Stimulated activated CD8-positive, alpha-beta memory T cell treated with anti-CD3 and anti-CD28 coated beads, Interleukin-12 subunit alpha, Interleukin-12 subunit beta, amount 100 ng/mL, for 24 hours (primary cell): ENCODE measurements around the gene GKN2.

ENCODE experiments used
- DNase-seq: peaks from one replicate; pipeline ENCODE4 v3.0.0-alpha.2; 2020; ENCODE audit errors: extremely low read depth

Gene GKN2, protein sequence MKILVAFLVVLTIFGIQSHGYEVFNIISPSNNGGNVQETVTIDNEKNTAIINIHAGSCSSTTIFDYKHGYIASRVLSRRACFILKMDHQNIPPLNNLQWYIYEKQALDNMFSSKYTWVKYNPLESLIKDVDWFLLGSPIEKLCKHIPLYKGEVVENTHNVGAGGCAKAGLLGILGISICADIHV

DNA sequence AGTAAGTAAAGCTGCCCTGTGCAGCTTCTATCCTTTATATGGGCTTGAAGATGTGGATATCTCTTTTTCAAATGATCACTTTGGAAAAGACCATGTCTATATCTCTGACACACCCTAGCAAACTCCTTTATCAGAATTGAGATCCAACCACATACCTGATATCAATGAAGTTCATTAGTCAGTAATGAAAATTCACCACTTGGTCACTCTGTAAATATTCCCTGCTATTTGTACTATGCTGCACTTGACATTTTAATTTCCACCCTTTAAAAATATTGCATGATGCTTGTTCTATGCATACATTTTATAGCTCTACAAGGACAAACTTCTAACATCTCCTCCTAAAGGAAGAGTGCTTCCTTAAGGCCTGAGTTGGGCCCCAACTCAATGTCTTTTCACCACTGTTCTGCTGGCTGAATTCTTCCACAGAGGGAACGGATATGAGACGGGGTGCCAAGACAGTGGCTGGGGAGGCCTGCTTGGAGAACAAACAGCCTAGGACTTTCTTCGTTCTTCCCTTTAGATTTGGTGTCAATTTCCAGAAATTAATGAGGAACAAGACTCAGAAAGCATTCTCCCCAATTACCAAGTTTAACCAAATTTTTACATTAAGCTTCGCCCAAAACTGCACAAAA, at the start of gene GKN2:
GKN2 (minus strand) TSS at position 7 of the 635 bp plus-strand sequence. CDS start 32 bp downstream, outside the sequence.
- DNase-seq = no peak

DNA sequence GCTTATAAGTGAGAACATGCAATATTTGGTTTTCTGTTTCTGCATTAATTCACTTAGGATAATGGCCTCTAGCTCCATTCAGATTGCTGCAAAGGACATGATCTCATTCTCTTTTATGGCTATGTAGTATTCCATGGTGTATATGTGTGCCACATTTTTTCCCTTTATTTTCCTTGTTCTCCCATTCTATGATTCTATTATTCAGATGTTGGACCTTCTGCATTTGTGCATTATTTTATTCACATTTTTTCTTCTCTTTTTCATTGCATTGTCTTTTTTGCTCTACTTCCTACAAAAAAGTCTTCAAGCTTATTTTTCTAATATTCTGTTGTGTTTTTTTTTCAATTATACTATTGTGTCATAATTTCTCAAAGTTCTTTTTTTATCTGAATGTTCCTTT, 49.2 kb upstream of the GKN2 start:
- DNase-seq = no peak

DNA sequence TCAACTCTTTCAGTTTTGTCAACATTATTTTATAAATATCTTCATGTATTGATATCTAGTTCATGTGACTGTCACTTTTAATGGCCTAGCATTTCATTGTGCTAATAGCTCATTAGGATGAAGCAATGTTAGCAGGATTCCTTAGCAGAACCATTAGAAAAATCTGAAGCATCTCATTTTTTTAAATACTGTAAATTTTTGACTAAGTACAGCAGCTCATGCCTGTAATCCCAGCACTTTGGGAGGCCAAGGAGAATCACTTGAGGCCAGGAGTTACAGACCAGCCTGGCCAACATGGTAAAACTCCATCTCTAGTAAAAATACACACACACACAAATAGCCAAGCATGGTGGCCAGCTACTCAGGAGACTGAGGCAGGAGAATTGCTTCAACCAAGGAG, 44.7 kb upstream of the GKN2 start:
- no peak for DNase-seq

DNA sequence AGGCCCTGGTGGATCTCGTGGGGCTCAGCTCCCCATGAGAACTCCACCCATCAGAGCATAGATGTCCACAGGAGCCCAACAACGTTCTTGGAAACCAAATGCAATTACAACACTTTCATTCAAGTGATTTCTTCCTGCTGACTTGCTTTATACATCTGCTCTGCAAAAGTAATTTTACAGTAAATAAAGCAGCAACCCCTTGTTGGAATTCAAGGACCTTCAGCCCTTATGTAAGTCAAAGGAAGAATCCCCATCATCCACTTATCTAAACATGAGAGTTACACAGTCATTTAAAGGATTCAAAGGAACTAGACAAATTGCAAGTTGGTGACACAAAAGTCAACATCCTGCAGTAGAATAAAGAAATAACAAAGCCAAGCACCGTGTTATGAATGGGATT, 43.2 kb upstream of the GKN2 start:
- no peak for DNase-seq

DNA sequence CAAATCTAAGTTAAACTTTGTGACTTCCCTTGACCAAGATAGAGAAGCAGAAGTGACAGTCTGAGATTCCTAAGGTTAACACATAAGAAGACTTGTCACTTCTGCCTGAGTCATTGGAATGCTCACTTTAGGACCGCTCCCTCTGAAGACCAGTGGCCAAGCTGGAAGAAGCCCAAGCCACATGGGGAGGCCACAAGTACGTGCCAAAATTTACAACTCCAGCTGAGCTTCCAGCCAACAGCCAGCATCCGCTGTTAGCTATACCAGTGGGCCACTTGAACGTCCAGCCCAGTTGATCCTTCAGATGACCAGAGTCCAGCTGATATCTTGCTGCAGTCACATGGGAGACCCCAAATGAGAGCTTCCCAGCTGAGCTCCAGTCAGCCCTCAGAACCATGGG, 42.2 kb upstream of the GKN2 start:
- no peak for DNase-seq

DNA sequence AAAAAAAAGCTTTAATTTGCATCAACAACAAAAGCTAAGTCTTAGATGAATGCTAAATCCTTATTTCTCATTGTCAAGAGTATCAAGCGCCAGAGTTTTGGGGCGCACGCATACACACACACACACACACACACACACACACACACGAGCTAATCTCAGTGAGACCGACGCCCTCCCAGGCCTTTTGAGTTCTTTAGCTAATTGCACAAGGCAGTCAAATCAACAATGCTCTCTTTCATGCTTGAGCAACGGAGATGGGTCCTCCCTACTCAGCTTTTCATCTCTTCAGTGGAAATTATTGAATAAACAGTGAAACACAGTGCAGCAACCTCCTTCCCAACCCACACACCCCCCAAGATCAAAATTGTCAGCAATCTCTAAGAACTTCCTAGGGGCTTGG, 41.0 kb upstream of the GKN2 start:
- no peak for DNase-seq

DNA sequence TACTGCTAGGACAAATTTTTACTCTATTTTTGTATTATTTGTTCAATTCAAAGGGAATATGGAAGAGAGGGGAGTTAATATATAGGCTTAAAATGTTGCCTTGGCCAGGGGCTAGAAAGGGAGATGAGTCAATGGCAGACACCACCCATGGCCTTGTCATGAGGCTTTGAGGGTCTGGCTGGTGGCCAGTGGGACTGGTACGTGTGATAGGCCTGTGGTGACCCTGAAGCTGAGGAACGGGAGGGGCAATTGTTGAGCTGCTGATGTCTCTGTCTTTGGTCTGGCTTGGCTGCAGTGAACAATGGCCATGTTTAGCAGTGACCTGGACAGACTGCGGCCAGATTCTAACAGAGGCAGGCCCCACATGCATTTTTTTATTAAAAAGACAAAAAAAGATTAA, 40.2 kb upstream of the GKN2 start:
- DNase-seq = no peak

DNA sequence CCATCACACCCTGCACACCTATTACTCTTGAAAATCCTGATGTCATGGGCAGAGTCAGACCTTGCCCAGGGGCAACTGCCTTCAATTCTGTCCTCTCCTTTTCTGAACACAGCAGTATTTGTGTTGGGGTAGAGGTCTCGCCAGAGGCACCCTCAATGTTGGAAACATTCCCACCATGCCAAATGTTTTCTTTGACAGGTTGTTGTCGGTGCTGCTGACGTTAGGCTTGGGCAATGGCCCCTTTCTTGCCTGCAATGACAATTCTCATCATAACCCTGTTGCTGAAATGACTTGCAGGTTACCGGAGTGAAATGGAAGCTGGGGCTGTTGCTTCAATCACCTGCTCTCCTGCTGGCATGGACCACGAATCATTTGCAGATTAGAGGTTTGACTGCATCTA, 39.6 kb upstream of the GKN2 start:
- DNase-seq = no peak

DNA sequence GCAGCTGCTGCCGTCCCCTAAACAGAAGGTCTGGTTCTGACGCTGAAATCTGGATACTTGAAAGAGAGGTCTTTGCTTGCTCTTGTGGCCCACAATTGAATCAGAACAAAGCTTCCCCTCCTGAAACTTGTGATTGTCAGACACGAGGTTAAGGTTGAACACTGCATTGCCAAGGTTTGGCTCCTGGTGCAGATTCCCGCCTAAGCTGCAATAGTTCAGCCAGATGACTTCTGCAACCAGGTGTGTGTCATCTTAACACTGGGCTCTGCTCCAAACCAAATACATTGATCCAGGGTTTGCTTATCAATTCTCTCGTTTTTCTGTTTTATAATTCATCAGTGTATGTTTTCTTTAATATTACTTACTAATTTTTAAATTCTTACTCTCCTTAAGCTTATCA, 36.3 kb upstream of the GKN2 start:
- no peak for DNase-seq

DNA sequence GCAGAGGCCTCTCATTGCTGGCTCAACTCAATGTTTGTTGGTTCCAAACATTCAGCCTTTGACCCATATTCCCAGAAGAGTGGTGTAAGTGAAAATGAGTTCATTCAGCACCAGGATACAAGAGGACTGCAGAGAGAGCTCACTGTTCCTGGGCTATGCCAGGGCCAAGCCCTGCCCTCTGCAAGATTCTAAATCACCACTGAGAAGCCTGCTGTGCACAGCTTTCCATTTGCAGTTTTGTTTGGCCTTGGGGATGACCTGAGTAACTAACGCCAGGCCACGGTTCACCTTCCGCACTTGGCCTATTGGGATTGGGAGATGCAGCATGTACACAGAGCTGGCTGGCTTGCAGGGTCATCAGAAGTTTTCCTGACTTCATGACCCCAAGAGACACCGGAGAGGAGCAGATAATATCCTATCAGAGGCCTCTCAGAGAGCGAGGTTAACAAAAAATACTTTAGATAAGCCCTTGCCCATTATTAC, 34.4 kb upstream of the GKN2 start:
- DNase-seq = no peak

DNA sequence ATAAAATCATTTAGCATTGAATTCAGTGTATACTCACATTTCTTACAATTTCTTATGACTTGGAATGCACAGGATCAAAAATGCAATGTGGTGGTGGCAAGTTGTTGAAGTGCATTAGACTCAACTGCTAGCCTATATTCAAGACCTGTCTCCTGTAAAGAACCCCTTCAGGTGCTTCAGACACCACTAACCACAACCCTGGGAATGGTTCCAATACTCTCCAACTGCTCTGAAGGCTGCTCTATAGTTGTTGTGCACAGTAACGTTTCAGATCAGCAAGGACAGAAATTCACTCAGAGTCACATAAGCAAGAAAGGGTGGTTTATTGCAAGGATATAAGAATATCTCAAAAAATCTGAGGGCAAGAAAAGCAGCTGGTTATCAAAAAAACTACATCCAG, 28.3 kb upstream of the GKN2 start:
- no peak for DNase-seq

DNA sequence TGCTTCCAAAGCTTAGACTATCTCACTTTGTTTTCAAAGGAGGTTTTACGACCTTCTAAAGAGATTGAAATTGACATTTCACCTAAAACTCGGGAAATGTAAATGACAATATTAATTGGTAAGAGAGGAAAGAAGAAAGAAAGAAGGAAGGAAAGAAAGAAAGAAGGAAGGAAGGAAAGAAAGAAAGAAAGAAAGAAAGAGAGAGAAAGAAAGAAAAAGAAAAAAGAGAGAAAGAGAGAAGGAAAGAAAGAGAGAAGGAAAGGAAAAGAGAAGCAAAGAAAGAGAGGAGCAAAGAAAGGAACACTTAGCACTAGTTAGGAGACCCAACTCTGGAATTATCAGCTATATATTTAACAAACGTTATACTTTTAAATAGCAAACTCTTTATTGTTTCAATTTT, 25.4 kb upstream of the GKN2 start:
- no peak for DNase-seq

DNA sequence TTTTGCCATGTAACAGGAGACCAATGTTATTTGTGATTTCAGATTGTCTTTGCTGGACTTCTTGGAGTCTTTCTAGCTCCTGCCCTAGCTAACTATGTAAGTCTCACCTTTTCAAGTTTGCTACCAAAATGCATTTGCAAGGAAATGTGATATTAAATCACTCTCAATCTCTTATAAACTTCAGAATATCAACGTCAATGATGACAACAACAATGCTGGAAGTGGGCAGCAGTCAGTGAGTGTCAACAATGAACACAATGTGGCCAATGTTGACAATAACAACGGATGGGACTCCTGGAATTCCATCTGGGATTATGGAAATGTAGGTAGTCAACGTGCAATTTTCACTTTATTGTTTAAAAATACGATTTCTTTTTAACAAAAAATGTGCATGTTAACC, 24.8 kb upstream of the GKN2 start:
- DNase-seq = no peak

DNA sequence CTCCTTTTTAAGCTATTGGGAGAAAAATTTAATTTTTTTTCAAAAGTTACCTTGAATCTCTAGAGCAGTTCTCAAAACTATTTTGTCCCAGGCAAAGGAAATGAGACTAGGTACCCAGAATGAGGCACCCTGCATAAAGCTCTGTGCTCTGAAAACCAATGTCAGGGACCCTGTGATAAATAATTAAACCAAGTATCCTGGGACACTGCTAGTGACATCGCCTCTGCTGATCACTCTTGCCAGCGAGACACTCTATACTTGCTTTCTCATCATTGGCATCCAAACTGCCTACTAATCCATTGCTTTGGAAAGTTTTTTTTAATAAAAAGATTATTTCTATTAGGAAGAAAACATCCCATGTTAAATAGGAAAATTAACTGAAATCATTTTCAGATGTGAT, 23.2 kb upstream of the GKN2 start:
- no peak for DNase-seq

DNA sequence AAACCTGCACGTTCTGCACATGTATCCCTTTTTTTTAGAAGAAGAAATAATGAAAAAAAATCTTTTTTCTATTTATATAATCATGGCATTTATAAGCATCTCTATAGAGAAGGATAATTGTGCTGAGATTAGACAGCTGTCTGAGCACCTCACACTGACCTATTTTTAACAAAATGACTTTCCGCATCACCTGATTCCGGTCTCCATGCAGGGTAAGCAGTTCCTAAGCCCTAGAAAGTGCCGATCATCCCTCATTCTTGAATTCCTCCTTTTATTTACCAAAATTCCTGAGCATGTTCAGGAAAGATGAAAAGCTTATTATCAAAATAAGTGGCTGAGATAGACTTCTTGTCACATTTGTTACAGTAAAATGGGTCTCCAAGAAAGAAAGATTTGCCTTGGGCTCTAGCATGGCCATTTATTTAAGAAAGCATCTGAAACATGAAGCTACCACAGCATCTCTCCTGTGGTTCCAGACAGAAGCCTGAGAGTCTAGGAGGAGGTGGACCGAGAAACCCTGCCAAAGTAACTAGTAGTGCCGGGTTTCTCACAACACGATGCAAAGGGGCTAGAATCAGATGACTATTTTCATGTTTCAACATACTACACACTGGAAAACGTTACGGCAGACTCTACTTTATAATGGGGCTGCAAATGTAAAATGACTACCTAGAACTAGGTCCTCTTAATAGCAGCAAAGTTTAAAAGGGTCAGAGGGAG, 22.4 kb upstream of the GKN2 start:
- DNase-seq = no peak

DNA sequence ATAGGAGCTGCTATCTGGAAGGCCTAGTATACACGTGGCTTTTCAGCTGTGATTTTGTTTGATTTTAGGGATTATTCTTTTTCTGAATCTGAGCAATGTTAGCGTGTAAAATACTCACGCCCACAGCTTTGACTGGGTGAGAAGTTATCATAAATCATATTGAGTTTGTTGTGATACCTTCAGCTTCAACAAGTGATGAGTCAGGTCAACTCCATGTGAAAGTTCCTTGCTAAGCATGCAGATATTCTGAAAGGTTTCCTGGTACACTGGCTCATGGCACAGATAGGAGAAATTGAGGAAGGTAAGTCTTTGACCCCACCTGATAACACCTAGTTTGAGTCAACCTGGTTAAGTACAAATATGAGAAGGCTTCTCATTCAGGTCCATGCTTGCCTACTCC, 21.6 kb upstream of the GKN2 start, which contains the start of gene GKN1:
GKN1 (plus strand) TSS at position 386 of the 400 bp plus-strand sequence. CDS start 42 bp downstream, outside the sequence.
- no peak for DNase-seq

DNA sequence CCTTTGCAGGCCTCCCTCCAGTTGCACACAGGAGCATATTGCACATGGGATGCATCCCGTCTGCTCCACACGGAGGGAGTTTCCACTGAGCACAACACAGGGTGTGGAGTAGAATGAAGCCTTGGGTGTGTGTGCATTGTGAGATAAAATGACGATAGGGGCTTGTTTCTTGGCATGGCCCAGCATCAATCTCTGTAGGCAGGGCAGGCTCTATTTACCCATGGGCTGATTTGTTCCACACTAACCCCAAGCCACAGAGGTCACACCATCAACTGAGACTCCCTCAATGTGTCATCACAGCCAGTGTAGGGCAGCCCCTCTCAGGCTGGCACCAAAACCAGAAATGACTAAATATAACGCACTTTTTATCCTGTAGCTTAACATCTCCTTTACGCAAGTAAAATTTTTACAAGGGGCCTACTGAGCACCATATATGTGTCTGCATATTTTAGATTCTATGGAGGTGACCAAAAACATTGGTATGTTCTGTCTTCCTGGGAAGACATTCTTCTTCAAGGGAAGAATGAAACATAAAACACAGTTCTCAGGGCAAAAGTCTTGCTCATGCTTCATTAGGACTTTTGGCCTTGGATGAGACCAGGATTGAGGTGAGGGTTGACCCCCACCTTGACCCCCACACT, 19.0 kb upstream of the GKN2 start:
- no peak for DNase-seq

DNA sequence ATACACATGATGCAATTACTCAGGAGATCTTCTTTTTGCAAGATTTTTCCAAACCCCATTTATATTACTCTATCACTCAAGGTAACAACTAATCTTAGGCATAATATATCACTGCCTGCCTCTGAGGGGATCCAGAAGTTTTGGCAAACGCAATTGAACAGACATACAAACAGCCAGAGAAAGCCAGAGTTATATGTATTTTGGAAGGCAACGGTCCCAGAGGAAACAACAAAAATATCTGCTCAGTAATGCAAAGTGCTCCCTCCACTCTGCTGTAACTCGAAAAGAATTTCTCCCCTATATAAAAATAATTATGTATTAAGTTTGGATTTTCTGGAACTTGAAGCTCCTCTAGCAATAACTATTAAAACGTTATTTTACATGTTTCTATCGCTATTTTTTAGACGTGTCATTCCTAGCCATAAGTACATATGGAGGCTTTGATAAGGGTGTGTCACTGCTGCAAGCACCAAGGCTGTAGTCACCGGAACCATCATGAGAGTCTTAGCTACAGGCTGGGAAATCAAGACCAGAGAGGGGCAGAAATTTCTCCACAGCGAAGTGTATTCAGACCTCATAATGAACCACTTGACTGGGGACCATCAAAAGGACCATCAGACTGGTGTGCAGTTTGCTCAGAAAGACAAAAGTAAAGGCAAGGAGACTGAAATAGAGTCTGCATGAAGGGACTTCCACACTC, 18.0 kb upstream of the GKN2 start:
- DNase-seq = no peak

DNA sequence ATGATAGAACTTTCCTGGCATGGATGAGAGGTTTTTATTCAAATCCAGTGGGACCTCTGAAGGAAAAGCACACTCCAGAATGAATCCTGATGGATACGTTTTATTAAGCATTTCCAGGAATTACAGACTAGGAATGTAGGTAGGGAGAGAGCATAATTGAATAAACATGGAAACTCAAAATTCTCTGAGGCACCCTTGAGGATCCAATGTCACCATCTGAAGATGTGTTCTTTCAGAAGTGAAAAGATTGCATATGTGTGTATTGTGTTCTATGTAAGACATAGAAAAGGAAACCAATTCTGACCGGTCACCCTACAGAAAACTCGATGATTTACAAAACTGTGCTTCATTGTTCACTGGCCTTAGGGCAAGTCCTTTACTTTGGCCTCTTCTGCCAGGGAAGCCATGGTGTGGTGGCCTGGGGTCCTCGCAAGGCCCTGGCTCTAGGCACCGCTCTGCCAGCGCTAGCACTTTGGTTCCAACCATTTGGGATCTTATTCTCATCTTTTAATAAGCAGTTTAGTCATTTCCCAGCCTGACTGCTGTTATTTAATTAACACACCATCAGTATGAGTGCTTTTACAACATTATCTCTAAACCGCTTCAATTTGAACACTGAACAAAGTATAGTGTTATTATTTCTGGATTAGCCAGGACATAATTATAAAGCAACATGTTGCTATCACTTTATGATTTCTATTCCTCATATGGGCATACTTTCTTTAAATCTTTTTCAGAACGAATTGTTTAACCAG, 17.2 kb upstream of the GKN2 start:
- DNase-seq = no peak

DNA sequence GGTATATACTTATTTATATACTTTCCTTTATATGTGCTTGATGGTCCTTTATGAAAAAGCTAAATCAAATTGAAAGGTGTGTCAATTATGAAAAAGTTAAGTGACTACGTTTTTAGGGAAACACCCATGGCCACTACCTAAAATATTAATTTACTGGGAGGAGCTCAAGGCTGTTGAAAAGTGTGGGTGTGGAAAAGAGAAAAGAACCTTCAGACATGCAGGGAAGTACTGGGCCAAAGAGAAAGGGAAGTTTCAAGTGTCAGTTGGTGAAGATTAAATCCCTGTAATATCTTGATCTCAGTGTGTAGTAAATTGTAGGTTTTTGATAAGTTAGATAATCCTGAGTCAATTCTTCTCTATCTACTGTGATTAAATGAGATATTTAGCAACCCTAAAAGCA, 15.5 kb upstream of the GKN2 start:
- DNase-seq = no peak

DNA sequence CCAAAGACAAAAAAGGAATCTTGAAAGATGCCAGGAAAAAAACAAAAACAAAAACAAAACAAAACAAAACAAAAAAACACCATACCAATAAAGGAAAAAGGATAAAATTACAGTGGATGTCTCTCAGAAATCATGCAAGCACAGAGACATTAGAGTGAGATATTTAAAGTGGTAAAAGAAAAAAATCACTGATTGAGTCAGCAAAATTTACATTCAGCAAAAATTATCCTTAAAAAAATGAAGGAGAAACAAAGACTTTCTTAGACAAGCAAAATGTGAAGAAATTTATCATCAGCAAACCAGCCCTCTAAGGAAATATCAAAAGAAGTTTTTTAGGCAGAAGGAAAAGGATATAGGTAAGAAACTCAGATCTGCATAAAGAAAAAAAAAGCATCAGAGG, 11.6 kb upstream of the GKN2 start:
- no peak for DNase-seq
